Measurements from ENCODE around the gene FILIP1L.

The FILIP1L gene

GRCh38 chr3:99938270-99938911 is 175.9 kb downstream of the FILIP1L start:
- Histone ChIP-seq H3K36me3 (ENCODE audit: insufficient read depth, low read length) (no peaks in the 10 kb centered on the region; the same call in 1 of the 2 replicates), H3K27me3 (ENCODE audit: insufficient read depth, low read length) (no peaks in the 10 kb centered on the region), H3K27ac (ENCODE audit: low read depth, low read length) (no peak overlapping the region; the same call in 1 of the 2 replicates), H2AFZ (ENCODE audit: low read length, unreplicated experiment) (no peak overlapping the region), H3K4me1 (ENCODE audit: control insufficient read depth, insufficient read depth, low read length, unreplicated experiment) (peaks cover 36% of the 10 kb centered on the region), H3K4me3 (ENCODE audit: low read depth, low read length) (peak overlapping the region; percentile 25; the same call in 1 of the 2 replicates), H3K79me2 (ENCODE audit: control insufficient read depth, insufficient read depth, low read length, unreplicated experiment) (no peaks in the 10 kb centered on the region)

- H3K36me3 ChIP-seq (ENCODE audit: insufficient read depth, low read length) = no peaks in the 10 kb centered on the region; the same call in 1 of the 2 replicates
- no peaks in the 10 kb centered on the region for H3K79me2 ChIP-seq (ENCODE audit: control insufficient read depth, insufficient read depth, low read length, unreplicated experiment)
- H2AFZ ChIP-seq (ENCODE audit: low read length, unreplicated experiment) = no peak overlapping the region
- H3K27me3 ChIP-seq (ENCODE audit: insufficient read depth, low read length) = no peaks in the 10 kb centered on the region
- H3K27ac ChIP-seq (ENCODE audit: low read depth, low read length) = peak overlapping the region; percentile 24; the same call in 1 of the 2 replicates
- no peak overlapping the region for H3K4me3 ChIP-seq (ENCODE audit: low read depth, low read length)
- peaks cover 37% of the 10 kb centered on the region for H3K4me1 ChIP-seq (ENCODE audit: control insufficient read depth, insufficient read depth, low read length, unreplicated experiment)
These were observed 179.1 kb downstream of the FILIP1L start for GRCh38 chr3:99934975-99935797.

- H3K4me1 ChIP-seq (ENCODE audit: control insufficient read depth, insufficient read depth, low read length, unreplicated experiment) = peaks cover 44% of the 10 kb centered on the region
- H3K79me2 ChIP-seq (ENCODE audit: control insufficient read depth, insufficient read depth, low read length, unreplicated experiment) = no peaks in the 10 kb centered on the region
- H3K4me3 ChIP-seq (ENCODE audit: low read depth, low read length) = no peak overlapping the region
- H2AFZ ChIP-seq (ENCODE audit: low read length, unreplicated experiment) = no peak overlapping the region
- no peaks in the 10 kb centered on the region for H3K27me3 ChIP-seq (ENCODE audit: insufficient read depth, low read length)
- no peaks in the 10 kb centered on the region; the same call in 1 of the 2 replicates for H3K36me3 ChIP-seq (ENCODE audit: insufficient read depth, low read length)
- H3K27ac ChIP-seq (ENCODE audit: low read depth, low read length) = no peak overlapping the region
These were observed 180.1 kb downstream of the FILIP1L start for GRCh38 chr3:99933971-99934750.

- peaks cover 32% of the 10 kb centered on the region for H3K4me1 ChIP-seq (ENCODE audit: control insufficient read depth, insufficient read depth, low read length, unreplicated experiment)
- H3K79me2 ChIP-seq (ENCODE audit: control insufficient read depth, insufficient read depth, low read length, unreplicated experiment) = no peaks in the 10 kb centered on the region
- H3K36me3 ChIP-seq (ENCODE audit: insufficient read depth, low read length) = no peaks in the 10 kb centered on the region; the same call in 1 of the 2 replicates
- no peaks in the 10 kb centered on the region for H3K27me3 ChIP-seq (ENCODE audit: insufficient read depth, low read length)
- no peak overlapping the region for H2AFZ ChIP-seq (ENCODE audit: low read length, unreplicated experiment)
- no peak overlapping the region for H3K4me3 ChIP-seq (ENCODE audit: low read depth, low read length)
- no peak overlapping the region for H3K27ac ChIP-seq (ENCODE audit: low read depth, low read length)
These were observed 183.2 kb downstream of the FILIP1L start for GRCh38 chr3:99931059-99931458.

- no peaks in the 10 kb centered on the region for H3K79me2 ChIP-seq (ENCODE audit: control insufficient read depth, insufficient read depth, low read length, unreplicated experiment)
- H3K27ac ChIP-seq (ENCODE audit: low read depth, low read length) = no peak overlapping the region
These were observed 184.6 kb downstream of the FILIP1L start for GRCh38 chr3:99929745-99930139.

GRCh38 chr3:99928771-99929744 is 185.2 kb downstream of the FILIP1L start:
- no peaks in the 10 kb centered on the region for H3K79me2 ChIP-seq (ENCODE audit: control insufficient read depth, insufficient read depth, low read length, unreplicated experiment)
- H3K27me3 ChIP-seq (ENCODE audit: insufficient read depth, low read length) = no peaks in the 10 kb centered on the region
- no peaks in the 10 kb centered on the region for H3K36me3 ChIP-seq (ENCODE audit: insufficient read depth, low read length)
- H3K27ac ChIP-seq (ENCODE audit: low read depth, low read length) = no peak overlapping the region
- peaks cover 27% of the 10 kb centered on the region for H3K4me1 ChIP-seq (ENCODE audit: control insufficient read depth, insufficient read depth, low read length, unreplicated experiment)
- no peak overlapping the region for H2AFZ ChIP-seq (ENCODE audit: low read length, unreplicated experiment)
- no peak overlapping the region; the same call in 1 of the 2 replicates for H3K4me3 ChIP-seq (ENCODE audit: low read depth, low read length)

More at GRCh38 chr3:99929745-99930139, 184.6 kb downstream of the FILIP1L start:
- Histone ChIP-seq H3K4me3 (ENCODE audit: low read depth, low read length) (no peak overlapping the region; the same call in 1 of the 2 replicates), H3K27me3 (ENCODE audit: insufficient read depth, low read length) (no peaks in the 10 kb centered on the region), H2AFZ (ENCODE audit: low read length, unreplicated experiment) (no peak overlapping the region), H3K4me1 (ENCODE audit: control insufficient read depth, insufficient read depth, low read length, unreplicated experiment) (peaks cover 29% of the 10 kb centered on the region), H3K36me3 (ENCODE audit: insufficient read depth, low read length) (no peaks in the 10 kb centered on the region; the same call in 1 of the 2 replicates)

GRCh38 chr3:99927671-99928457 is 186.4 kb downstream of the FILIP1L start:
- Histone ChIP-seq H3K27me3 (ENCODE audit: insufficient read depth, low read length) (no peaks in the 10 kb centered on the region), H3K79me2 (ENCODE audit: control insufficient read depth, insufficient read depth, low read length, unreplicated experiment) (no peaks in the 10 kb centered on the region), H3K4me1 (ENCODE audit: control insufficient read depth, insufficient read depth, low read length, unreplicated experiment) (peaks cover 27% of the 10 kb centered on the region), H3K27ac (ENCODE audit: low read depth, low read length) (no peak overlapping the region), H2AFZ (ENCODE audit: low read length, unreplicated experiment) (no peak overlapping the region), H3K36me3 (ENCODE audit: insufficient read depth, low read length) (no peaks in the 10 kb centered on the region), H3K4me3 (ENCODE audit: low read depth, low read length) (no peak overlapping the region)

GRCh38 chr3:99925584-99926230 is 188.6 kb downstream of the FILIP1L start:
- H3K79me2 ChIP-seq (ENCODE audit: control insufficient read depth, insufficient read depth, low read length, unreplicated experiment) = peaks cover 3% of the 10 kb centered on the region
- peak overlapping the region; percentile 60 for H2AFZ ChIP-seq (ENCODE audit: low read length, unreplicated experiment)
- H3K36me3 ChIP-seq (ENCODE audit: insufficient read depth, low read length) = no peaks in the 10 kb centered on the region
- peaks cover 41% of the 10 kb centered on the region for H3K4me1 ChIP-seq (ENCODE audit: control insufficient read depth, insufficient read depth, low read length, unreplicated experiment)
- H3K27me3 ChIP-seq (ENCODE audit: insufficient read depth, low read length) = no peaks in the 10 kb centered on the region
- peak overlapping the region; percentile 61 for H3K27ac ChIP-seq (ENCODE audit: low read depth, low read length)
- no peak overlapping the region for H3K4me3 ChIP-seq (ENCODE audit: low read depth, low read length)

GRCh38 chr3:99923873-99924272 is 190.4 kb downstream of the FILIP1L start:
- peaks cover 43% of the 10 kb centered on the region for H3K4me1 ChIP-seq (ENCODE audit: control insufficient read depth, insufficient read depth, low read length, unreplicated experiment)
- H3K27ac ChIP-seq (ENCODE audit: low read depth, low read length) = no peak overlapping the region
- H3K27me3 ChIP-seq (ENCODE audit: insufficient read depth, low read length) = no peaks in the 10 kb centered on the region
- H3K4me3 ChIP-seq (ENCODE audit: low read depth, low read length) = no peak overlapping the region
- no peak overlapping the region for H2AFZ ChIP-seq (ENCODE audit: low read length, unreplicated experiment)
- peaks cover 3% of the 10 kb centered on the region for H3K79me2 ChIP-seq (ENCODE audit: control insufficient read depth, insufficient read depth, low read length, unreplicated experiment)
- H3K36me3 ChIP-seq (ENCODE audit: insufficient read depth, low read length) = no peaks in the 10 kb centered on the region
